ENCODE measurements around the gene AKT1. TPM values are rescaled to one million over a fixed set of nuclear protein-coding genes. Genes with fewer than 3 reads are reported as not detected.

Gene AKT1
- total RNA-seq, 1 donor from 2014 or later: 147 TPM

GRCh38 chr14:104821229-104821945 lies 25.8 kb upstream of the AKT1 start:
- DNase-seq (ENCODE audit: low spot score, unreplicated experiment): no peak
- Mint-ChIP-seq H3K4me1 (ENCODE audit: low read depth) (peaks cover 8% of the 10 kb centered on the region), H3K27ac (no peak overlapping the region), H3K9me3 (ENCODE audit: low read depth) (peaks cover 8% of the 10 kb centered on the region), H3K36me3 (ENCODE audit: insufficient read depth) (no peaks in the 10 kb centered on the region), H3K27me3 (peaks cover 24% of the 10 kb centered on the region), H3K4me3 (ENCODE audit: low read depth) (no peak overlapping the region)
- TF ChIP-seq CTCF (IDR thresholded peaks at IDR 0.05; ENCODE audit: unreplicated experiment): no peak

GRCh38 chr14:104820669-104821228 lies 25.2 kb upstream of the AKT1 start:
- peak overlapping the region; percentile 62 for H3K27ac Mint-ChIP-seq
- peaks cover 20% of the 10 kb centered on the region for H3K27me3 Mint-ChIP-seq
- no peaks in the 10 kb centered on the region for H3K36me3 Mint-ChIP-seq (ENCODE audit: insufficient read depth)
- H3K9me3 Mint-ChIP-seq (ENCODE audit: low read depth): peaks cover 8% of the 10 kb centered on the region
- DNase-seq (ENCODE audit: low spot score, unreplicated experiment): no peak
- TF ChIP-seq CTCF (IDR thresholded peaks at IDR 0.05; ENCODE audit: unreplicated experiment): peak; percentile 54
- peaks cover 7% of the 10 kb centered on the region for H3K4me1 Mint-ChIP-seq (ENCODE audit: low read depth)
- no peak overlapping the region for H3K4me3 Mint-ChIP-seq (ENCODE audit: low read depth)

GRCh38 chr14:104819361-104819781 lies 23.8 kb upstream of the AKT1 start:
- Mint-ChIP-seq H3K27ac (no peak overlapping the region), H3K4me3 (ENCODE audit: low read depth) (no peak overlapping the region), H3K4me1 (ENCODE audit: low read depth) (peaks cover 3% of the 10 kb centered on the region), H3K9me3 (ENCODE audit: low read depth) (peaks cover 2% of the 10 kb centered on the region), H3K36me3 (ENCODE audit: insufficient read depth) (no peaks in the 10 kb centered on the region), H3K27me3 (peaks cover 6% of the 10 kb centered on the region)
- DNase-seq (ENCODE audit: low spot score, unreplicated experiment): no peak
- no peak for TF ChIP-seq CTCF (IDR thresholded peaks at IDR 0.05; ENCODE audit: unreplicated experiment)

- DNase-seq (ENCODE audit: low spot score, unreplicated experiment): no peak
Measured at GRCh38 chr14:104818714-104819161, 23.2 kb upstream of the AKT1 start.

More at GRCh38 chr14:104818714-104819161, 23.2 kb upstream of the AKT1 start:
- Mint-ChIP-seq H3K27ac (no peak overlapping the region), H3K27me3 (peaks cover 1% of the 10 kb centered on the region), H3K9me3 (ENCODE audit: low read depth) (no peaks in the 10 kb centered on the region), H3K36me3 (ENCODE audit: insufficient read depth) (no peaks in the 10 kb centered on the region), H3K4me1 (ENCODE audit: low read depth) (peaks cover 3% of the 10 kb centered on the region), H3K4me3 (ENCODE audit: low read depth) (no peak overlapping the region)
- no peak for TF ChIP-seq CTCF (IDR thresholded peaks at IDR 0.05; ENCODE audit: unreplicated experiment)
